T-cell (primary cell): ENCODE measurements around the gene A3GALT2. TPM values are rescaled to one million over a fixed set of nuclear protein-coding genes. Genes with fewer than 3 reads are reported as not detected.
"Not testable (repeated sequence)": the region's sequence is repeated elsewhere in the genome, so short reads cannot be mapped to it uniquely, and the experiment has no call there.

Experiments
- ATAC-seq, 4 experiments: fragments of 200-7000 bp in 3 of 4; fragments of 150-1000 bp in 1 of 4; cut with Tn5 transposase; replicated peaks in 1 of 4; 1 replicate in 3 of 4; 2 replicates in 1 of 4; pipeline ENCODE4 v1.10.0; 2021; ENCODE audit warnings: moderate library complexity in 3 of 4, mild to moderate bottlenecking in 2 of 4, moderate number of reproducible peaks in 1 of 4
- CTCF ChIA-PET, 2 donors: fragments of 300-600 bp; sonication (Branson Sonifier 250); formaldehyde crosslinking; loops; one replicate each; lab custom pipeline; 2022; ENCODE audit warnings: antibody characterized with exemption in 2 of 2; lab: Charles Lee
- POLR2A ChIA-PET, 2 donors: fragments of 300-600 bp; sonication (Branson Sonifier 250); formaldehyde crosslinking; loops; one replicate each; lab custom pipeline; 2022; ENCODE audit warnings: antibody characterized with exemption in 2 of 2; lab: Charles Lee
- DNase-seq, 35 experiments: peaks; one replicate each; pipeline versions ENCODE4 v3.0.0 to v3.0.0-alpha.2; 2013 to 2023
- H3K27ac ChIP-seq: one replicate; pipeline ENCODE4 v1.5.1; 2013; ENCODE audit warnings: low read length
- H3K27me3 ChIP-seq, 2 experiments: replicated peaks in 1 of 2; 1 replicate in 1 of 2; 2 replicates in 1 of 2; pipeline versions ENCODE4 v1.6.1 to v1.7.0; 2013; ENCODE audit warnings: low read length in 1 of 2, mixed read lengths in 1 of 2; ENCODE audit not compliant: control insufficient read depth in 2 of 2, insufficient read depth in 2 of 2; ENCODE audit errors: extremely low read depth in 1 of 2
- H3K36me3 ChIP-seq, 2 donors: 1 replicate in 1 of 2; 2 replicates in 1 of 2; pipeline versions ENCODE4 v1.6.1 to v1.7.0; 2013; ENCODE audit warnings: low read length in 1 of 2; ENCODE audit not compliant: control insufficient read depth in 2 of 2, insufficient read depth in 1 of 2; ENCODE audit errors: extremely low read depth in 1 of 2
- H3K4me1 ChIP-seq, 2 experiments: 1 replicate in 1 of 2; 2 replicates in 1 of 2; pipeline versions ENCODE4 v1.6.1 to v1.7.0; 2013; ENCODE audit warnings: low read length in 2 of 2, mixed read lengths in 1 of 2; ENCODE audit not compliant: insufficient read depth in 2 of 2, control insufficient read depth in 1 of 2; ENCODE audit errors: extremely low read depth in 1 of 2
- H3K4me3 ChIP-seq, 2 donors: 1 replicate in 1 of 2; 2 replicates in 1 of 2; pipeline versions ENCODE4 v1.5.1 to v1.7.0; 2013; ENCODE audit warnings: mild to moderate bottlenecking in 2 of 2, low read length in 1 of 2, moderate library complexity in 1 of 2; ENCODE audit not compliant: control insufficient read depth in 1 of 2; ENCODE audit errors: extremely low read depth in 1 of 2
- H3K9me3 ChIP-seq: 2 replicates; pipeline ENCODE4 v1.7.0; 2013
- H3K27ac Mint-ChIP-seq, 2 donors: one replicate each; pipeline ENCODE4 v1.8.0; 2020 to 2021; ENCODE audit warnings: mild to moderate bottlenecking in 2 of 2, mixed read lengths in 2 of 2
- H3K27me3 Mint-ChIP-seq, 2 donors: one replicate each; pipeline ENCODE4 v1.8.0; 2021 to 2022; ENCODE audit warnings: mixed read lengths in 2 of 2
- H3K36me3 Mint-ChIP-seq: one replicate; pipeline ENCODE4 v1.8.0; 2021; ENCODE audit warnings: mixed read lengths
- H3K4me1 Mint-ChIP-seq, 3 donors: one replicate each; pipeline ENCODE4 v1.8.0; 2020 to 2022; ENCODE audit warnings: mixed read lengths in 3 of 3, mild to moderate bottlenecking in 1 of 3
- H3K4me3 Mint-ChIP-seq, 3 donors: one replicate each; pipeline ENCODE4 v1.8.0; 2020 to 2022; ENCODE audit warnings: mild to moderate bottlenecking in 3 of 3, mixed read lengths in 3 of 3, moderate library complexity in 3 of 3
- H3K9me3 Mint-ChIP-seq, 3 donors: one replicate each; pipeline ENCODE4 v1.8.0; 2020 to 2022; ENCODE audit warnings: mixed read lengths in 3 of 3
- WGBS: methylation state at CpG from one replicate; pipeline ENCODE4 v1.1.5; 2013; ENCODE audit warnings: missing lambda C conversion rate; ENCODE audit not compliant: insufficient coverage; 5-methylcytosine and 5-hydroxymethylcytosine counted together
- total RNA-seq, 35 experiments: library from RNA in 6 of 35; stranded (reverse) in 6 of 35; fragments of 120-200 nt in 1 of 35; gene quantifications; one replicate each; pipeline versions ENCODE4 v1.2.1 to v1.2.4 and lab custom pipeline; 2013 to 2026

The A3GALT2 gene
- total RNA-seq, 5 donors from 2014 or later (not counting 1 experiment from before 2014, with no cell fraction given) = 0.26 TPM; not detected in 4

DNA sequence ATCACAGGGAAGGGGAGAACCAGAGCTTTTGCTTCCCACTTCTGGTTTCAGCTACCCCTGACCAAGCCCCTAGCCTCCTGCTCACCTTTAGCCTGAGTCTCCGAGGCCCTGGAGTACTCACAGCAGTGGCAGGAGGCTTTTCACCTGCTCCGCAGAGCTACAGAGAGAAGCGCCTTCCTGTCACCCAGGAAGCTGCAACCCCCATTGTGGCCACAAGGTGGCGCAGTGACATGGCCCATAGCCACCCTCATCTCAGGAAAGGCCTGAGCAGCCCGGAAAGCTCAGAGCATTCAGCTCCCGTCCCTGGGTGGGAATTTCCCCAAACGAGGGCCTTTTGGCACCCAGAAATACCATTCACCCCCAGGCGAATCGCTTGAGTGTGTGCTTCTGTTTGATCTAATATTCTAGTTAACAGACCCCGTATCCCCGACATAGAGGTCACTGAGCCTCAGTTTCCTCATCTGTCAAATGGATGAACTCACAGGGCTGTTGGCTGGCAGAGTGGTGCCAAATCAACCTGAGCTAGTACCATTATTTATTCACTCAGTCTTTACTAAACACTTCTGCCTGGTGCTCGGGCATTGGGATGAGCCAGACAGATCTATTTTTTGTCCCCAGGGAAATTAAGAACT is 25.3 kb downstream of the A3GALT2 start:
- Mint-ChIP-seq H3K36me3 (peaks cover 33% of the 10 kb centered on the region), H3K27ac (peak overlapping the region; percentile 28 to 31), H3K27me3 (no peaks in the 10 kb centered on the region), H3K4me3 (no peak overlapping the region), H3K4me1 (peaks cover 8 to 17% (median 8%) of the 10 kb centered on the region in 3 donors), H3K9me3 (no peaks in the 10 kb centered on the region)
- peaks cover 0 to 14% of the 10 kb centered on the region in 2 experiments for H3K4me1 ChIP-seq
- POLR2A ChIA-PET = no interaction called here
- no peaks in the 10 kb centered on the region for H3K9me3 ChIP-seq
- DNase-seq (peak; percentile 59 to 93 (median 80)), ATAC-seq (peak; percentile 82 to 95 (median 90))
- WGBS = 65% methylated on average over 6 of the region's 12 CpGs
- no peak overlapping the region for H3K4me3 ChIP-seq
- CTCF ChIA-PET = interaction anchor here (0.8 to 2.8 kb wide), 18 partner anchors 10 to 326 kb away, joined by 3 to 12 read pairs (median 4); partner anchors contain the start of gene ZSCAN20 (in 1 of the 2)
- peaks cover 9 to 34% of the 10 kb centered on the region in 2 donors for H3K36me3 ChIP-seq
- H3K27me3 ChIP-seq = no peaks in the 10 kb centered on the region
- H3K27ac ChIP-seq = no peak overlapping the region

DNA sequence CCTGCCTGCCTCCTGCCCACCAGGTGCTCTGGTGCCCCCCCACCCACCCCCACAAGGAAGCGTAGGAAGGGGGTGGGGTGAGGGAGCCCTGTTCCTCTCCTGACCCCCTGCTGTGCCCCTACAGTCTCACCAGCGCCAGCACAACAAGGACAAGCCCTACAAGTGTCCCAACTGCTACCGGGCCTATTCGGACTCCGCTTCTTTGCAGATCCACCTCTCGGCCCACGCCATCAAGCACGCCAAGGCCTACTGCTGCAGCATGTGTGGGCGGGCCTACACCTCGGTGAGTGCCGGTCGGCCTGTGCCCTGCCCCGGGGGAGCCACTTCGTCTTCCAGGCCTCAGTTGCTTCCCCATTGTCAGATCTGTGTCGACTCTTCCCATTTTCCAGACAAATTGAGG is 25.9 kb downstream of the A3GALT2 start:
- no peak overlapping the region for H3K4me3 Mint-ChIP-seq
- DNase-seq (no peak), ATAC-seq (peak in 1 of 4 experiments; percentile 24)
- H3K9me3 ChIP-seq = no peaks in the 10 kb centered on the region
- no peaks in the 10 kb centered on the region for H3K27me3 ChIP-seq
- peaks cover 0 to 14% of the 10 kb centered on the region in 2 experiments for H3K4me1 ChIP-seq
- ChIA-PET POLR2A (no interaction called here), CTCF (interaction anchor here (0.8 to 2.8 kb wide), 15 partner anchors 11 to 326 kb away, joined by 3 to 12 read pairs (median 3); partner anchors contain the start of gene ZSCAN20 (in 1 of the 2))
- peaks cover 8 to 17% (median 8%) of the 10 kb centered on the region in 3 donors for H3K4me1 Mint-ChIP-seq
- H3K36me3 Mint-ChIP-seq = peaks cover 29% of the 10 kb centered on the region
- H3K9me3 Mint-ChIP-seq = no peaks in the 10 kb centered on the region
- 88% methylated on average over 11 of the region's 15 CpGs for WGBS
- no peaks in the 10 kb centered on the region for H3K27me3 Mint-ChIP-seq
- H3K4me3 ChIP-seq = no peak overlapping the region
- H3K36me3 ChIP-seq = peaks cover 9 to 34% of the 10 kb centered on the region in 2 donors
- H3K27ac Mint-ChIP-seq = peak overlapping the region; percentile 28 to 31
- no peak overlapping the region for H3K27ac ChIP-seq

DNA sequence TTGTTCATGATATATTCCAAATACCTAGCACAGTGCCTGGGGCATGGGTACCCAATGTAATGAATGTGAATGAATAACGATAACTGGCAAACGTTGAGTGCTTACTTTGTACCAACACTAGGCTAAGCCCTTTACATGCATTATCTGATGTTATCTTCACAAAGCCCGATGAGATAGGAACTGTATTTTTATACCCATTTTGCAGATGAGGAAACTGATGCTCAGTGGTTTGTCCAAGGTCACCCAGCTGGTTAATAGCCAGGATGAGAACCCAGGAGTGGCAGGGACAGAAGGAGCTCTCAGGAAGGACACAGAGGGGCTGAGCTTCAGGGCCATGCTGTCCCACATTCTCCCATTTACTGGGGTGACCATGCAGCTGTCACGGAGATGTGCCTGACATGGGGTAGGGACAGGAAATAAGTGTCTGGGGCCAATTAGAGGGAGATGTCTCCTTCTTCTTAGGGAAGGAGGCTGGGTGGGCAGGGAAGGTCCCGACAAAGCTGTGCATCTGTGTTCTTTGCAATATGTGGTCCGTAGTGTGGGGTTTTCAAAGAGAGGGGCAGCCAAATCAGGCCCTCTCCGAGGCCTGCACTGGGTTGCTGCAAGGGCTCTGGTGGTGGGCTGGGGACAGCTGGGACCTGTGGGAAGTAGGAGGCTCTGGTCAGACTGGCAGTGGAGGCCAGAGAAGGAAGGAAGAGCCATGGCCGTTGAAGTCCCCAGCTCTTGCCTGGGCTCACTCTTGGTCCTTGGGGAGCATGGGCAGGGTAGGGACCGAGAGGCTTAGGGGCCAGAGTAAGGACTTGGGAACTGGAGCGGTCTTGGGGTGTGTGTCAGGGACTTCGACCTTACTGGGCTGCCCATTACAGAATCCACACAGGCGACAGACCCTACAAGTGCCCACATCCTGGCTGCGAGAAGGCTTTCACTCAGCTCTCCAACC is 26.6 kb downstream of the A3GALT2 start:
- Histone ChIP-seq H3K9me3 (no peaks in the 10 kb centered on the region), H3K4me3 (no peak overlapping the region), H3K4me1 (peaks cover 0 to 14% of the 10 kb centered on the region in 2 experiments), H3K27me3 (no peaks in the 10 kb centered on the region), H3K27ac (no peak overlapping the region), H3K36me3 (peaks cover 9 to 34% of the 10 kb centered on the region in 2 donors)
- ChIA-PET POLR2A (no interaction called here), CTCF (interaction anchor here (0.8 to 2.8 kb wide), 7 partner anchors 47 to 178 kb away, joined by 3 to 12 read pairs (median 3); partner anchors contain the start of gene ZSCAN20 (in 1 of the 2))
- WGBS = 88% methylated on average over 6 of the region's 13 CpGs
- Mint-ChIP-seq H3K27ac (no peak overlapping the region), H3K9me3 (no peaks in the 10 kb centered on the region), H3K4me3 (no peak overlapping the region), H3K4me1 (peaks cover 8 to 17% (median 8%) of the 10 kb centered on the region in 3 donors), H3K27me3 (no peaks in the 10 kb centered on the region), H3K36me3 (peaks cover 35% of the 10 kb centered on the region)
- ATAC-seq (no peak), DNase-seq (no peak)

DNA sequence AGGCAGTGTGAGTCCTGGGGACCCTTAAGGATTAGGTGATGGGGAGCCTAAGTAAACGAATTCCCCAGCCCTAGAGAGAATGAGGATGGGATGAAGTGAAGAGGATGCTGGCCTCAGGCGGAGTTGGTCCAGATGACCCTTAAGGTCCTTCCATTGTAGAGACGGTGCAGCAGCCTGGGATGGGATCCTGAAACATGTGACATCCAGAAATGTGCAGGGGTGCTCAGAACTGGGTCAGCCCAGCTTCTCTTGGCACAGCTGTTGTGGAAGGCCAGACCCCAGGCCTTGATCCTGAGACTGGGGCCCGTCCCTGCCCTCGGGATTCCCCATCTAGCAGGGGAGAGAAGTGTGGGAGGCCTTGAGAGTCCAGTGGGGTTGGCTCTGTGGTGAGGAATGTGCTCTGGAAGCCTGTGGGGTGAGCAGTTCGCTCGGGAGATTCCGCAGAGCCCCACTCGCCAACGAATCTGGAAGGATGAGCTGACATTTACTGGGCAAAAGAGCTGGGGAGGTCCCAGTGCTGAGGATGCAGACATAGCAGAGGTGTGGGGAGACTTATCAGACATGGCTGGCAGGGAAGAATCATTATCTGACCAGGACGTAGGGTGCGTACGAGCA is 28.1 kb downstream of the A3GALT2 start:
- WGBS = 95% methylated on average over 13 of the region's 13 CpGs
- CTCF ChIA-PET = no interaction called here
- peaks cover 0 to 9% of the 10 kb centered on the region in 2 experiments for H3K4me1 ChIP-seq

DNA sequence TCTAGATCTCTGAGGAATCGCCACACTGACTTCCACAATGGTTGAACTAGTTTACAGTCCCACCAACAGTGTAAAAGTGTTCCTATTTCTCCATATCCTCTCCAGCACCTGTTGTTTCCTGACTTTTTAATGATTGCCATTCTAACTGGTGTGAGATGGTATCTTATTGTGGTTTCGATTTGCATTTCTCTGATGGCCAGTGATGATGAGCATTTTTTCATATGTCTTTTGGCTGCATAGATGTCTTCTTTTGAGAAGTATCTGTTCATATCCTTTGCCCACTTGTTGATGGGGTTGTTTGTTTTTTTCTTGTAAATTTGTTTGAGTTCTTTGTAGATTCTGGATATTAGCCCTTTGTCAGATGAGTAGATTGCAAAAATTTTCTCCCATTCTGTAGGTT is 30.3 kb downstream of the A3GALT2 start:
- peaks cover 13 to 29% of the 10 kb centered on the region in 2 donors for H3K36me3 ChIP-seq
- H3K4me1 ChIP-seq, CTCF ChIA-PET, H3K4me3 ChIP-seq, H3K27ac Mint-ChIP-seq, H3K27ac ChIP-seq, POLR2A ChIA-PET, H3K27me3 ChIP-seq, H3K4me3 Mint-ChIP-seq, ATAC-seq, H3K9me3 Mint-ChIP-seq, H3K9me3 ChIP-seq, DNase-seq, H3K27me3 Mint-ChIP-seq: not testable (repeated sequence)
- Mint-ChIP-seq H3K4me1 (peaks cover 5 to 13% (median 9%) of the 10 kb centered on the region in 3 donors), H3K36me3 (peaks cover 38% of the 10 kb centered on the region)
- WGBS = no CpG with 5 or more reads among the region's 2 CpGs

More for the DNA sequence above, 28.1 kb downstream of the A3GALT2 start:
- H3K9me3 Mint-ChIP-seq = no peaks in the 10 kb centered on the region
- no peak overlapping the region for H3K4me3 ChIP-seq
- ATAC-seq = no peak
- no peak overlapping the region for H3K27ac ChIP-seq
- H3K36me3 Mint-ChIP-seq = peaks cover 42% of the 10 kb centered on the region
- H3K4me1 Mint-ChIP-seq = peaks cover 5 to 13% (median 9%) of the 10 kb centered on the region in 3 donors
- no peak overlapping the region for H3K4me3 Mint-ChIP-seq
- POLR2A ChIA-PET = no interaction called here
- H3K27ac Mint-ChIP-seq = peak overlapping the region in 1 of 2 donors; percentile 39
- H3K27me3 Mint-ChIP-seq = no peaks in the 10 kb centered on the region
- no peak for DNase-seq
- peaks cover 14 to 33% of the 10 kb centered on the region in 2 donors for H3K36me3 ChIP-seq
- H3K9me3 ChIP-seq = no peaks in the 10 kb centered on the region
- no peaks in the 10 kb centered on the region for H3K27me3 ChIP-seq

DNA sequence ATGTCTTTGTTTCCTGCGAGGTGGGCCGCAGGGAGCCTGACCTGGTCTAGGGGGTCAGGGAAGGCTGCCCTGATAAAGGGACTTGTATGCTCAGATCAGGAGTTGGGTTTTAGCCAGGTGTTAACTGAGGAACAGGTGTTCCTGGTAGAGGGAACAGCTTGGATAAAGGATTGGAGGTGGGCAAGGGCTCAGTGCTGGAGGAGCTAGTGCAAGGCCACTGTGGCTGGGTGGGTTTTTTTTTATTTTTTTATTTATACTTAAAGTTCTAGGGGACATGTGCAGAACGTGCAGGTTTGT is 31.1 kb downstream of the A3GALT2 start:
- ATAC-seq = no peak
- Mint-ChIP-seq H3K27me3 (no peaks in the 10 kb centered on the region), H3K27ac (no peak overlapping the region), H3K4me1 (peaks cover 0 to 13% (median 4%) of the 10 kb centered on the region in 3 donors), H3K36me3 (peaks cover 33% of the 10 kb centered on the region), H3K4me3 (no peak overlapping the region), H3K9me3 (no peaks in the 10 kb centered on the region)
- no peak overlapping the region for H3K4me3 ChIP-seq
- ChIA-PET CTCF (no interaction called here), POLR2A (no interaction called here)
- H3K27me3 ChIP-seq = no peaks in the 10 kb centered on the region
- H3K27ac ChIP-seq = no peak overlapping the region
- no peak for DNase-seq
- WGBS = 100% methylated on average over 2 of the region's 3 CpGs
- no peaks in the 10 kb centered on the region for H3K4me1 ChIP-seq
- peaks cover 17 to 30% of the 10 kb centered on the region in 2 donors for H3K36me3 ChIP-seq
- no peaks in the 10 kb centered on the region for H3K9me3 ChIP-seq
